HCT116 (cell line): ENCODE results near the gene ASB11. TPM values are rescaled to one million over a fixed set of nuclear protein-coding genes. Genes with fewer than 3 reads are reported as not detected.

ENCODE experiments used
- ATAC-seq: fragments of 200-7000 bp; cut with Tn5 transposase; 2 replicates; pipeline ENCODE4 v1.9.1; 2020; ENCODE audit warnings: mild to moderate bottlenecking, moderate library complexity
- BruUV-seq: library from RNA; stranded (reverse); fragments of 400-500 nt; replicated peaks from 2 replicates; lab custom pipeline; 2021; lab: Mats Ljungman, UMichigan
- CTCF ChIA-PET: fragments of 300-600 bp; sonication (Branson Sonifier 250); formaldehyde crosslinking; loops from one replicate; lab custom pipeline; 2021; ENCODE audit warnings: antibody characterized with exemption; lab: Charles Lee
- POLR2A ChIA-PET: fragments of 300-600, 350-600 bp; sonication (Branson Sonifier 250); formaldehyde crosslinking; loops from one replicate; lab custom pipeline; 2021; ENCODE audit warnings: antibody characterized with exemption; lab: Charles Lee
- RAD21 ChIA-PET, 2 experiments: fragments of 300-600 bp; sonication (Branson Sonifier 250); formaldehyde crosslinking; loops; one replicate each; lab custom pipeline; 2023; ENCODE audit warnings: low total read pairs in 2 of 2; ENCODE audit not compliant: uncharacterized antibody in 2 of 2, unreplicated experiment in 2 of 2, low non-redundant PET in 1 of 2; lab: Charles Lee
- DNase-seq: peaks from one replicate; pipeline ENCODE4 v3.0.0-alpha.2; 2010; ENCODE audit warnings: low read depth, low spot score
- H2AFZ ChIP-seq: fragments of 200-600 bp; shearing (Covaris generic), sonication (generic); 2 replicates; pipeline ENCODE4 v1.6.1; 2017; ENCODE audit warnings: low read depth, mixed run types, mixed read lengths, antibody characterized with exemption, low read length; ENCODE audit not compliant: poor library complexity, severe bottlenecking
- H3K27ac ChIP-seq: 2 replicates; pipeline ENCODE4 v1.5.1; 2012; ENCODE audit warnings: low read depth, low read length
- H3K27me3 ChIP-seq: fragments of 200-600 bp; sonication (generic); 2 replicates; pipeline ENCODE4 v1.6.1; 2016; ENCODE audit warnings: mixed run types, low read length, mixed read lengths; ENCODE audit not compliant: insufficient read depth
- H3K36me3 ChIP-seq, 2 experiments: fragments of 200-500 bp in 1 of 2; fragments of 200-600 bp in 1 of 2; sonication (Bioruptor generic) in 1 of 2; sonication (generic) in 1 of 2; 2 replicates each; pipeline versions ENCODE4 v1.5.1 to v1.6.1; 2014 to 2016; ENCODE audit warnings: low read length in 2 of 2, inconsistent platforms in 1 of 2, mixed read lengths in 1 of 2, mixed run types in 1 of 2; ENCODE audit not compliant: insufficient read depth in 2 of 2, control insufficient read depth in 1 of 2
- H3K4me1 ChIP-seq, 2 experiments: fragments of 200-600 bp in 1 of 2; sonication (generic) in 1 of 2; 2 replicates each; pipeline versions ENCODE4 v1.5.1 to v1.6.1; 2012 to 2017; ENCODE audit warnings: low read length in 2 of 2, inconsistent platforms in 1 of 2, mild to moderate bottlenecking in 1 of 2, mixed read lengths in 1 of 2, mixed run types in 1 of 2, moderate library complexity in 1 of 2; ENCODE audit not compliant: insufficient read depth in 2 of 2, control insufficient read depth in 1 of 2
- H3K4me2 ChIP-seq: fragments of 200-600 bp; sonication (generic); 2 replicates; pipeline ENCODE4 v1.6.1; 2017; ENCODE audit warnings: mixed run types, low read length, mixed read lengths
- H3K4me3 ChIP-seq, 2 experiments: fragments of 200-600 bp in 1 of 2; sonication (generic) in 1 of 2; replicated peaks in 1 of 2; 2 replicates each; pipeline ENCODE4 v1.5.1; 2011 to 2016; ENCODE audit warnings: low read length in 2 of 2, control low read depth in 1 of 2, low read depth in 1 of 2, mild to moderate bottlenecking in 1 of 2, mixed read lengths in 1 of 2, mixed run types in 1 of 2
- H3K79me2 ChIP-seq: fragments of 200-600 bp; sonication (generic); 2 replicates; pipeline ENCODE4 v1.6.1; 2017; ENCODE audit warnings: mild to moderate bottlenecking, mixed run types, low read length, moderate library complexity, mixed read lengths; ENCODE audit not compliant: insufficient read depth
- H3K9ac ChIP-seq: fragments of 200-600 bp; sonication (generic); 2 replicates; pipeline ENCODE4 v1.6.1; 2016; ENCODE audit warnings: low read length, mixed read lengths
- H3K9me2 ChIP-seq: fragments of 200-600 bp; sonication (generic), shearing (Covaris generic); 2 replicates; pipeline ENCODE4 v1.6.1; 2017; ENCODE audit warnings: mixed run types, mild to moderate bottlenecking, moderate library complexity; ENCODE audit not compliant: insufficient read depth
- H3K9me3 ChIP-seq, 2 experiments: fragments of 200-500 bp in 1 of 2; fragments of 200-600 bp in 1 of 2; sonication (Bioruptor generic) in 1 of 2; sonication (generic) in 1 of 2; 2 replicates each; pipeline ENCODE4 v1.6.1; 2014 to 2017; ENCODE audit warnings: low read length in 2 of 2, mixed read lengths in 2 of 2, inconsistent platforms in 1 of 2, low read depth in 1 of 2, mild to moderate bottlenecking in 1 of 2, mixed run types in 1 of 2, moderate library complexity in 1 of 2; ENCODE audit not compliant: control insufficient read depth in 1 of 2, insufficient read depth in 1 of 2
- H4K20me1 ChIP-seq: fragments of 200-600 bp; sonication (generic), shearing (Covaris generic); 2 replicates; pipeline ENCODE4 v1.6.1; 2017; ENCODE audit warnings: mixed run types, mild to moderate bottlenecking, moderate library complexity; ENCODE audit not compliant: insufficient read depth
- CBX3 ChIP-seq: IDR thresholded peaks from 2 replicates; pipeline ENCODE4 v1.6.1; 2012; ENCODE audit warnings: low read depth
- CEBPB ChIP-seq: IDR thresholded peaks from 2 replicates; pipeline ENCODE4 v1.6.1; 2012; ENCODE audit warnings: low read depth
- CTCF ChIP-seq, 3 experiments: fragments of 200-600 bp in 1 of 3; sonication (generic) in 1 of 3; IDR thresholded peaks in 2 of 3; conservative IDR thresholded peaks in 1 of 3; 2 replicates each; pipeline ENCODE4 v1.5.1; 2012 to 2017; ENCODE audit warnings: low read depth in 2 of 3, low read length in 2 of 3, antibody characterized with exemption in 1 of 3, borderline replicate concordance in 1 of 3, control low read depth in 1 of 3, mild to moderate bottlenecking in 1 of 3, mixed read lengths in 1 of 3, mixed run types in 1 of 3, moderate library complexity in 1 of 3; ENCODE audit not compliant: insufficient read depth in 1 of 3
- EGR1 ChIP-seq: IDR thresholded peaks from 2 replicates; pipeline ENCODE4 v1.6.1; 2012; ENCODE audit warnings: low read depth
- ELF1 ChIP-seq: IDR thresholded peaks from 2 replicates; pipeline ENCODE4 v1.6.1; 2012; ENCODE audit warnings: low read depth, borderline replicate concordance
- EZH2 ChIP-seq: fragments of 200-600 bp; sonication (generic); IDR thresholded peaks from 2 replicates; pipeline ENCODE4 v1.6.1; 2017; ENCODE audit warnings: antibody characterized with exemption, mixed run types
- EZH2phosphoT487 ChIP-seq: fragments of 200-600 bp; IDR thresholded peaks from 2 replicates; pipeline ENCODE4 v1.6.1; 2018; ENCODE audit warnings: antibody characterized with exemption, borderline replicate concordance
- FOSL1 ChIP-seq: IDR thresholded peaks from 2 replicates; pipeline ENCODE4 v1.6.1; 2012; ENCODE audit warnings: low read depth
- JUND ChIP-seq: IDR thresholded peaks from 2 replicates; pipeline ENCODE4 v1.6.1; 2012
- MAX ChIP-seq: IDR thresholded peaks from 2 replicates; pipeline ENCODE4 v1.6.1; 2012
- POLR2A ChIP-seq: IDR thresholded peaks from 2 replicates; pipeline ENCODE4 v1.7.0; 2011; ENCODE audit warnings: borderline replicate concordance; ENCODE audit not compliant: insufficient read depth, insufficient read length; ENCODE audit errors: extremely low read depth
- POLR2AphosphoS5 ChIP-seq: IDR thresholded peaks from 2 replicates; pipeline ENCODE4 v1.6.1; 2011; ENCODE audit warnings: mild to moderate bottlenecking, low read depth, low read length, moderate library complexity
- REST ChIP-seq: IDR thresholded peaks from 2 replicates; pipeline ENCODE4 v1.6.1; 2012; ENCODE audit warnings: low read depth
- SIN3A ChIP-seq: IDR thresholded peaks from 2 replicates; pipeline ENCODE4 v1.6.1; 2012; ENCODE audit warnings: low read depth
- SP1 ChIP-seq: IDR thresholded peaks from 2 replicates; pipeline ENCODE4 v1.6.1; 2012; ENCODE audit warnings: low read depth
- TCF7L2 ChIP-seq: IDR thresholded peaks from 2 replicates; pipeline ENCODE4 v1.7.0; 2011; ENCODE audit warnings: borderline replicate concordance, inconsistent platforms; ENCODE audit not compliant: insufficient read depth, insufficient read length; ENCODE audit errors: extremely low read depth
- YY1 ChIP-seq: IDR thresholded peaks from 2 replicates; pipeline ENCODE4 v1.6.1; 2011; ENCODE audit warnings: low read length, low read depth, moderate library complexity, mild to moderate bottlenecking; ENCODE audit not compliant: insufficient replicate concordance; ENCODE audit errors: extremely low read depth
- ZNF274 ChIP-seq: fragments of 200-500 bp; sonication (Bioruptor generic); IDR thresholded peaks from 2 replicates; pipeline ENCODE4 v1.6.1; 2014; ENCODE audit warnings: mild to moderate bottlenecking, low read depth, low read length, inconsistent platforms
- intact Hi-C: fragments of 100-400 bp; cut with micrococcal nuclease; formaldehyde crosslinking; loops from 2 replicates; pipeline ENCODE4 v1.10.0; 2022
- total RNA-seq: library from RNA; stranded (reverse); gene quantifications from one replicate; pipeline ENCODE4 v1.2.1, GENCODE V29; 2021; ENCODE audit not compliant: unreplicated experiment
- TF ChIP-seq, protein P1 (sequence below): IDR thresholded peaks from 2 replicates; pipeline ENCODE4 v1.6.1; 2012
- TF ChIP-seq, protein P2 (sequence below): IDR thresholded peaks from 2 replicates; pipeline ENCODE4 v1.6.1; 2011; ENCODE audit warnings: mild to moderate bottlenecking, low read length, moderate library complexity; ENCODE audit not compliant: insufficient replicate concordance; ENCODE audit errors: extremely low read depth

The ASB11 gene
- total RNA-seq, 1 experiment from 2014 or later: not detected

DNA sequence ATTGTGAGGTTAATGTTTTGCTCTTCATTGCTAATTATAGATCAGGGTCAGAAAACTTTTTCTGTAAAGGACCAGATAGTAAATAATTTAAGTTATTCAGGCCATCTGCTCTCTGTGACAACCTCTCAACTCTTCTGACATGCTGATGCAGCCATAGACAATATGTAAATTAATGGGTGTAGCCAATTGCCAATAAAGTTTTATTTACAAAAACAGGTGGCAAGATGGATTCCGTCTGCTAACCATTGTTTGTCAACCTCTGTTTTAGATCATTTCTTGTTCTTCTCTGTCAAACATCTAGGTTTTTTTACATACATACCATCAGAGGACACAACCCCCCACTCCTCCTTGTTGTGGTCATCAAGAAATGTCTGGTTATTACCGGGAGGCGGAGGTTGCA, 79.3 kb downstream of the ASB11 start:
- H3K4me2 ChIP-seq: no peak overlapping the region
- no peaks in the 10 kb centered on the region for H3K27me3 ChIP-seq
- H3K79me2 ChIP-seq: no peaks in the 10 kb centered on the region
- BruUV-seq: no TSS peak
- ATAC-seq: no peak
- H3K36me3 ChIP-seq: no peaks in the 10 kb centered on the region
- ChIA-PET RAD21 (no interaction called here), POLR2A (no interaction called here), CTCF (no interaction called here)
- no peak overlapping the region for H3K4me3 ChIP-seq
- no peak for TF ChIP-seq EZH2
- no peak for TF ChIP-seq MAX
- TF ChIP-seq CEBPB: no peak
- TF ChIP-seq EGR1: no peak
- TF ChIP-seq YY1: no peak
- TF ChIP-seq CBX3: no peak
- TF ChIP-seq SP1: no peak
- no peak for TF ChIP-seq POLR2A
- no peak for TF ChIP-seq ELF1
- no peak for TF ChIP-seq JUND
- no peak for TF ChIP-seq FOSL1
- no peak for TF ChIP-seq ZNF274
- TF ChIP-seq, protein P1, sequence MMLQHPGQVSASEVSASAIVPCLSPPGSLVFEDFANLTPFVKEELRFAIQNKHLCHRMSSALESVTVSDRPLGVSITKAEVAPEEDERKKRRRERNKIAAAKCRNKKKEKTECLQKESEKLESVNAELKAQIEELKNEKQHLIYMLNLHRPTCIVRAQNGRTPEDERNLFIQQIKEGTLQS: no peak
- TF ChIP-seq CTCF (IDR thresholded peaks at IDR 0.05 in 2 of 3, conservative IDR thresholded peaks at IDR 0.05 in 1 of 3; ENCODE audit: borderline replicate concordance in 1 of 3, insufficient read depth in 1 of 3, low read depth in 2 of 3, low read length in 2 of 3): no peak
- TF ChIP-seq, protein P2, sequence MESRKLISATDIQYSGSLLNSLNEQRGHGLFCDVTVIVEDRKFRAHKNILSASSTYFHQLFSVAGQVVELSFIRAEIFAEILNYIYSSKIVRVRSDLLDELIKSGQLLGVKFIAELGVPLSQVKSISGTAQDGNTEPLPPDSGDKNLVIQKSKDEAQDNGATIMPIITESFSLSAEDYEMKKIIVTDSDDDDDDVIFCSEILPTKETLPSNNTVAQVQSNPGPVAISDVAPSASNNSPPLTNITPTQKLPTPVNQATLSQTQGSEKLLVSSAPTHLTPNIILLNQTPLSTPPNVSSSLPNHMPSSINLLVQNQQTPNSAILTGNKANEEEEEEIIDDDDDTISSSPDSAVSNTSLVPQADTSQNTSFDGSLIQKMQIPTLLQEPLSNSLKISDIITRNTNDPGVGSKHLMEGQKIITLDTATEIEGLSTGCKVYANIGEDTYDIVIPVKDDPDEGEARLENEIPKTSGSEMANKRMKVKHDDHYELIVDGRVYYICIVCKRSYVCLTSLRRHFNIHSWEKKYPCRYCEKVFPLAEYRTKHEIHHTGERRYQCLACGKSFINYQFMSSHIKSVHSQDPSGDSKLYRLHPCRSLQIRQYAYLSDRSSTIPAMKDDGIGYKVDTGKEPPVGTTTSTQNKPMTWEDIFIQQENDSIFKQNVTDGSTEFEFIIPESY: no peak
- TF ChIP-seq EZH2phosphoT487: no peak
- no peak for TF ChIP-seq SIN3A
- TF ChIP-seq REST: no peak
- TF ChIP-seq TCF7L2: no peak
- no peak for TF ChIP-seq POLR2AphosphoS5
- H4K20me1 ChIP-seq: no peaks in the 10 kb centered on the region
- H3K27ac ChIP-seq: no peak overlapping the region
- intact Hi-C loops: no loop called here
- H3K4me1 ChIP-seq: peaks cover 0 to 4% of the 10 kb centered on the region in 2 experiments; a peak in 1 of 4 replicates
- H3K9ac ChIP-seq: no peak overlapping the region
- no peaks in the 10 kb centered on the region for H3K9me2 ChIP-seq
- no peaks in the 10 kb centered on the region for H3K9me3 ChIP-seq
- no peak overlapping the region for H2AFZ ChIP-seq
- DNase-seq: no peak
